T-helper 22 cell (primary cell): Measurements from ENCODE around the gene CRP.
"Not testable (repeated sequence)": the region's sequence is repeated elsewhere in the genome, so short reads cannot be mapped to it uniquely, and the experiment has no call there.

Source experiments
- DNase-seq: peaks from one replicate; pipeline ENCODE4 v3.0.0-alpha.2; 2020; ENCODE audit warnings: low read depth

Gene CRP

GRCh38 chr1:159699653-159700052 lies 14.7 kb downstream of the CRP start:
- no peak for DNase-seq

DNA sequence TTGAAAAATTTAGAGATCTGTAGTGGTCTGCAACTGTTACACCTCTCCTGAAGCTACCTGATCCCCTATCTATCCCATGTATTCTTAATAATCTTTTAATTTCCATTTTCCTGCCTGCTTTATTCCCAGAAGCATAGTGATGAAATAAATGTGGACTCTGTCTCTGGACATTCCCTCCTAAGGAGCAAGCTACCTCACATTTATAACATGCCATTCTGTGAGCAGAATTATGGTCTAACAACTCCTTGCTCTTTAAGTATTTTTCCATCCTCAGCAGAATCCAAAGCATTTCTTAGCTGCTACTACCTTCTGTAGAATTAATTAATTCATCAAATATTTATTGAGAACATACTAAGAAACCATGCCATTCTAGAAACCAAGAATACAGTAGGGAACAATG lies 15.1 kb downstream of the CRP start:
- no peak for DNase-seq

DNA sequence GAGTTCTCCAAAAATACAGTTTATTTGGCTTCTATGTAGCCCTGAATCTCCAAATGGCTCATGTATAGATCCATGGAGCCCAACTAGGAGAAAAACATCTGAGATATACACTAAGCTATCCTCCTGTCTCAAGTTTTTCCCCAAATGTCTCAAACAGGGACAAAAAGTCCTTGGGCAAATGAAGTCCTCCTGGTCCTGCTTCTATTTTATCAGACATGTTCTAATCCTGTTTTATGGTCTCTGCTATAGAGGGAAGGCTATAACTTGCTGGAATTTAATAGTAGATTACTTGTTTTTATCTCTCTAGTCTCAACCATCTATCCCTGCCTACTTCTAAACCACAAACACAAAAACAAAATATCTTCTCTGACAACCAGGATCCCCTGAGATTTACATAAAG lies 26.9 kb downstream of the CRP start:
- no peak for DNase-seq

- DNase-seq = no peak
These were observed 27.6 kb downstream of the CRP start for GRCh38 chr1:159686599-159687299.

DNA sequence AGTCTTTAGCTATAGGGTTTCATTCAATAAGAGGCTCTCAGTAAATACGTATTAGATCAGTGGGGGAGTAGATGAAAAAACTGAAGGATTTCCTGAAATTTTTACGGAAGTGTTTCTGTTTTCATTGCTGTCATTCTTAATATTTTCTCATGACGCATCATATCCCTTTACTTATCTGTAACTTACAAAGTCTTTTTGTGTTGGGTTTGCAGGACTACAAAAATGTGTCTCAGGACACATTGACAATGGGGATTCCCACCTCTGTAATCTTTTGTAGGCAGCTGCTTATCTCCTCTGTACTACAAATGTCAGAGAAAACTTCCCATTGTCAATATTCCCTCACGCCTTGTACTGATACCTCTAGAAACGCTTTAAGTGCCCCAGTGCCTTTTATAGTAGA lies 35.5 kb downstream of the CRP start:
- no peak for DNase-seq

DNA sequence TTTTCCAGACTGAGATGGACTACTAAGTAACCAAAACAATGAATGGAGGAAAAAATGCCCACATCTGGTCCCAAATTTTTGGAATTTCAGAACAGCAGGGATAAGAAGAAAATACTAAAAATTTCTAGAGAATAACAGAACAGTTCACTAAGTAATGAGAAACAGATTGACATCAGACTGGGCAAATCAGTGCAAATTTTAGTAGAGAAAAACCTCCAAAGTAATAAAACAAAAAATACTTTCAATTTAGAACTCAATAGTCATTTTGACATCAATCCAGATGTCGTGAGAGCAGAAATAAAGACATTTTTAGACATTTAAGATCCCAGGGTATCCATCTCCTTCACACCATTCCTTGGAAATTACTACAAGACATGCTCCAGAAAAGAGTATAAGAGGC lies 39.3 kb downstream of the CRP start:
- DNase-seq = no peak

- DNase-seq = not testable (repeated sequence)
These were observed 42.0 kb downstream of the CRP start for GRCh38 chr1:159672390-159672789.

- DNase-seq = no peak
These were observed 45.1 kb downstream of the CRP start for GRCh38 chr1:159669338-159669737.

- no peak for DNase-seq
These were observed 45.6 kb downstream of the CRP start for GRCh38 chr1:159668739-159669138.

GRCh38 chr1:159664247-159664646 lies 50.1 kb downstream of the CRP start:
- DNase-seq = no peak

DNA sequence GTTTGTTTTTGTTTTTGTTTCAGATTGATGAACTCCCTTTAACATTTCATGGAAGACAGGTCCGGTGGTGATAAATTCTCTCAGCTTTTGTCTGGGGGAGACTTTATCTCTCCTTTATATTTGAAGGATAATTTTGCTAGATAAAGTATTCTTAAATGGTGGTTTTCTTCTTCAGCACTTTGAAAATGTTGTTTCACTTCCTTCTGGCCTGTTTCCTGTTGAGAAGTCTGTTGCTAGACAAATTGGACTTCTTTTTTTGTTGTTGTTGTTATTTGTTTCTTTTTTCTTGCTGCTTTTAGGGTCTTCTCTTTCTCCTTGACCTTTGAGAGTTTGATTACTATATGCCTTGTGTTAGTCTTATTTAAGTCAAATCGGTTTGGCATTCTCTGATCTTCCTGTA lies 50.8 kb downstream of the CRP start:
- DNase-seq = no peak
